Progenitor cell of endocrine pancreas (in vitro differentiated cells): ENCODE data around the gene SEMA3B. TPM values are rescaled to one million over a fixed set of nuclear protein-coding genes. Genes with fewer than 3 reads are reported as not detected.

Experiments
- DNase-seq: peaks from one replicate; pipeline ENCODE4 v3.0.0; 2021; ENCODE audit warnings: low spot score; ENCODE audit not compliant: unreplicated experiment
- H3K27ac Mint-ChIP-seq: 2 replicates; pipeline ENCODE4 v1.8.0; 2021; ENCODE audit warnings: mild to moderate bottlenecking, moderate library complexity, mixed read lengths
- H3K27me3 Mint-ChIP-seq: 2 replicates; pipeline ENCODE4 v1.8.0; 2021; ENCODE audit warnings: mixed read lengths
- H3K36me3 Mint-ChIP-seq: 2 replicates; pipeline ENCODE4 v1.8.0; 2022; ENCODE audit warnings: mixed read lengths; ENCODE audit not compliant: insufficient read depth
- H3K4me1 Mint-ChIP-seq: 2 replicates; pipeline ENCODE4 v1.8.0; 2021; ENCODE audit warnings: low read depth, mixed read lengths
- H3K4me3 Mint-ChIP-seq: 2 replicates; pipeline ENCODE4 v1.8.0; 2021; ENCODE audit warnings: low read depth, mild to moderate bottlenecking, moderate library complexity, mixed read lengths
- H3K9me3 Mint-ChIP-seq: 2 replicates; pipeline ENCODE4 v1.8.0; 2021; ENCODE audit warnings: low read depth, mixed read lengths
- CTCF ChIP-seq: fragments of 200-600 bp; sonication (generic); IDR thresholded peaks from one replicate; pipeline ENCODE4 v1.5.0; 2021; ENCODE audit warnings: antibody characterized with exemption, mild to moderate bottlenecking; ENCODE audit not compliant: unreplicated experiment
- microRNA-seq: library from miRNA; unstranded; fragments of <30 nt; microRNA quantifications from one replicate; pipeline ENCODE4 v1.1.0, GENCODE V29; 2020; ENCODE audit warnings: borderline number of aligned reads; ENCODE audit not compliant: unreplicated experiment
- total RNA-seq: library from RNA; stranded (reverse); gene quantifications from 2 replicates; pipeline ENCODE4 v1.2.1, GENCODE V29; 2021

The SEMA3B gene
- total RNA-seq, 1 donor from 2014 or later: 24.6 TPM

GRCh38 chr3:50325113-50325480 is 56.1 kb downstream of the SEMA3B start:
- no peak for DNase-seq
- H3K27ac Mint-ChIP-seq: no peak overlapping the region
- H3K4me3 Mint-ChIP-seq: no peak overlapping the region
- peaks cover 18% of the 10 kb centered on the region for H3K4me1 Mint-ChIP-seq
- H3K27me3 Mint-ChIP-seq: no peaks in the 10 kb centered on the region
- H3K36me3 Mint-ChIP-seq: peaks cover 7% of the 10 kb centered on the region
- H3K9me3 Mint-ChIP-seq: no peaks in the 10 kb centered on the region
- TF ChIP-seq CTCF: no peak

GRCh38 chr3:50325497-50326181 is 56.7 kb downstream of the SEMA3B start:
- Mint-ChIP-seq H3K4me1 (peaks cover 16% of the 10 kb centered on the region), H3K27ac (no peak overlapping the region), H3K9me3 (no peaks in the 10 kb centered on the region), H3K36me3 (peaks cover 7% of the 10 kb centered on the region), H3K4me3 (no peak overlapping the region), H3K27me3 (no peaks in the 10 kb centered on the region)
- no peak for DNase-seq
- TF ChIP-seq CTCF: no peak

- Mint-ChIP-seq H3K9me3 (no peaks in the 10 kb centered on the region), H3K27me3 (no peaks in the 10 kb centered on the region), H3K36me3 (peaks cover 7% of the 10 kb centered on the region), H3K27ac (no peak overlapping the region), H3K4me3 (peak overlapping the region; percentile 85), H3K4me1 (peaks cover 16% of the 10 kb centered on the region)
- no peak for DNase-seq
- no peak for TF ChIP-seq CTCF
These were observed 57.2 kb downstream of the SEMA3B start for GRCh38 chr3:50326182-50326541.

GRCh38 chr3:50327129-50327528 is 58.2 kb downstream of the SEMA3B start:
- Mint-ChIP-seq H3K27me3 (no peaks in the 10 kb centered on the region), H3K4me1 (peaks cover 16% of the 10 kb centered on the region), H3K9me3 (no peaks in the 10 kb centered on the region), H3K4me3 (peak overlapping the region; percentile 85), H3K27ac (peak overlapping the region; percentile 78), H3K36me3 (peaks cover 7% of the 10 kb centered on the region)
- DNase-seq: no peak
- TF ChIP-seq CTCF: no peak

Small RNA genes within 50 kb of the gene (microRNA-seq; reads per million reads assigned to microRNA genes)
- not detected for gene MIR5787

Other genes starting within 250 kb of the SEMA3B start
- 317 and 322 TPM in 2 replicates for gene RBM5, start 180.2 kb upstream of the SEMA3B start, total RNA-seq
- 23.6 and 26.5 TPM in 2 replicates for gene SEMA3F, start 113.8 kb upstream of the SEMA3B start, total RNA-seq
- 0.12 and 0.91 TPM in 2 replicates for gene GNAT1, start 77.5 kb upstream of the SEMA3B start, total RNA-seq
- 43.5 and 44.7 TPM in 2 replicates for gene SLC38A3, start 63.9 kb upstream of the SEMA3B start, total RNA-seq
- gene GNAI2, start 32.9 kb upstream of the SEMA3B start, total RNA-seq: 158 and 171 TPM in 2 replicates
- not detected in 2 replicates for gene LSMEM2, start 9.9 kb downstream of the SEMA3B start, total RNA-seq
- gene IFRD2, start 23.3 kb downstream of the SEMA3B start, total RNA-seq: 49.0 and 58.7 TPM in 2 replicates
- gene HYAL3, start 30.3 kb downstream of the SEMA3B start, total RNA-seq: 3.2 and 3.6 TPM in 2 replicates
- gene NAA80, start 30.3 kb downstream of the SEMA3B start, total RNA-seq: 7.5 and 9.4 TPM in 2 replicates
- gene HYAL1, start 34.4 kb downstream of the SEMA3B start, total RNA-seq: 3.1 and 4.1 TPM in 2 replicates
- 74.3 and 77.9 TPM in 2 replicates for gene HYAL2, start 53.6 kb downstream of the SEMA3B start, total RNA-seq
- 33.1 and 34.9 TPM in 2 replicates for gene TUSC2, start 59.1 kb downstream of the SEMA3B start, total RNA-seq
- 11.7 and 13.9 TPM in 2 replicates for gene RASSF1, start 71.7 kb downstream of the SEMA3B start, total RNA-seq
- 0.86 and 2.2 TPM in 2 replicates for gene ZMYND10, start 76.6 kb downstream of the SEMA3B start, total RNA-seq
- gene NPRL2, start 81.6 kb downstream of the SEMA3B start, total RNA-seq: 25.7 and 31.6 TPM in 2 replicates
- gene CYB561D2, start 81.7 kb downstream of the SEMA3B start, total RNA-seq: 18.7 and 19.2 TPM in 2 replicates
- gene TMEM115, start 90.4 kb downstream of the SEMA3B start, total RNA-seq: 32.7 and 33.0 TPM in 2 replicates
- gene CACNA2D2, start 234.5 kb downstream of the SEMA3B start, total RNA-seq: 5.5 and 6.9 TPM in 2 replicates